Measurements from ENCODE around the gene NHSL2.
"Not testable (repeated sequence)": the region's sequence is repeated elsewhere in the genome, so short reads cannot be mapped to it uniquely, and the experiment has no call there.

The NHSL2 gene

GRCh38 chrX:72131317-72132294, 221.0 kb downstream of the NHSL2 start, which contains the start of gene RTL5:
Gene RTL5, minus strand, starts transcription at chrX:72131915.
- DNase-seq: peak; percentile 88

- no peak for DNase-seq
Observed at GRCh38 chrX:72132456-72132855, 221.8 kb downstream of the NHSL2 start.

- DNase-seq: no peak
Observed at GRCh38 chrX:72133851-72134546, 223.4 kb downstream of the NHSL2 start.

GRCh38 chrX:72137846-72138495, 227.3 kb downstream of the NHSL2 start:
- no peak for DNase-seq

- no peak for DNase-seq
Observed at GRCh38 chrX:72139538-72139937, 228.9 kb downstream of the NHSL2 start.

- no peak for DNase-seq
Observed at GRCh38 chrX:72141372-72142004, 230.8 kb downstream of the NHSL2 start.

- DNase-seq: no peak
Observed at GRCh38 chrX:72142094-72142793, 231.6 kb downstream of the NHSL2 start.

GRCh38 chrX:72142794-72143608, 232.4 kb downstream of the NHSL2 start:
- DNase-seq: no peak

- no peak for DNase-seq
Observed at GRCh38 chrX:72143609-72143907, 232.9 kb downstream of the NHSL2 start.

- no peak for DNase-seq
Observed at GRCh38 chrX:72145181-72145580, 234.5 kb downstream of the NHSL2 start.

GRCh38 chrX:72146527-72146926, 235.9 kb downstream of the NHSL2 start:
- DNase-seq: no peak

- DNase-seq: no peak
Observed at GRCh38 chrX:72158773-72159172, 248.1 kb downstream of the NHSL2 start.

- DNase-seq: no peak
Observed at GRCh38 chrX:72159769-72160168, 249.1 kb downstream of the NHSL2 start.

- no peak for DNase-seq
Observed at GRCh38 chrX:72165551-72165950, 254.9 kb downstream of the NHSL2 start.

- DNase-seq: peak; percentile 4
Observed at GRCh38 chrX:72169008-72169728, 258.5 kb downstream of the NHSL2 start.

- not testable (repeated sequence) for DNase-seq
Observed at GRCh38 chrX:72176289-72176688, 265.6 kb downstream of the NHSL2 start.

GRCh38 chrX:72176981-72177380, 266.3 kb downstream of the NHSL2 start:
- no peak for DNase-seq

- DNase-seq: no peak
Observed at GRCh38 chrX:72180539-72180938, 269.9 kb downstream of the NHSL2 start.

GRCh38 chrX:72181178-72182125, 270.8 kb downstream of the NHSL2 start, which contains the start of gene PIN4:
Gene PIN4, plus strand, starts transcription at chrX:72181757. Its CDS starts 29 bp downstream, at chrX:72181786.
- peak; percentile 97 for DNase-seq

Data from fibroblast of skin of scalp (primary cell).